Hippocampal formation (tissue), 2 donors: ENCODE results near the gene ZSWIM4.
A peak's percentile ranks its signal among the peaks of the same experiment; 100 is the strongest.

Experiments used
- DNase-seq, 2 donors: peaks; one replicate each; lab custom pipeline; 2025; lab: John Stamatoyannopoulos, UW

ZSWIM4 gene

GRCh38 chr19:13812544-13812943, 17.3 kb downstream of the ZSWIM4 start:
- DNase-seq: no peak

- no peak for DNase-seq
Observed at GRCh38 chr19:13813147-13813546, 17.9 kb downstream of the ZSWIM4 start.

- DNase-seq: no peak
Observed at GRCh38 chr19:13814550-13814949, 19.3 kb downstream of the ZSWIM4 start.

DNA sequence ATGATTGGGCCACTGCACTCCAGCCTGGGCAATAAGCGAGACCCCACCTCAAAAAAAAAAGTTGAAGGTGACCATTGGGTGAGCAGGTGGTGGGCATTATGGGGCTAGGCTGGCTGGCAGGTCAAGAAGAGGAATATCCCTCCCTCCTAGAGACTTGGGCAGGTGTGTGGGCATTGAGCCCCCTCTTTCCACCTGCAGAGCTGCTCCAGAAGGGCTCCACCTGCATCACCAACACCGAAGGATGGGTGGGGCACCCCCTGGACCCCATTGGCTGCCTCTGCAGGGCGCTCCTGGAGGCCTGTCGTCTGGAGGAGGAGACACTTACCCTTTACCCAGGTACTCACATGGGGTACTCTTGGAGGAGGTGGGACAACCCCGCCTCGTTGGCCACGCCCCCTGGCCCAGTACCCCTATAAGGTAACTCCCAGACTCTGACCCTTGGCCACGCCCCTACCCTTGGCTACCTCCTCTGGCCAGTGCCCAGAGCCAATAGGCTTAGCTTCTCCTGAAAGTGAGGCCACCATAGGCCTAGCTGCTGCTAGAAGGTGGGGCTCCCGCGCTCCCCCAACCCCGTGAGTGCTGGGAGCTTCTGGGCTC, 21.9 kb downstream of the ZSWIM4 start:
- no peak for DNase-seq

DNA sequence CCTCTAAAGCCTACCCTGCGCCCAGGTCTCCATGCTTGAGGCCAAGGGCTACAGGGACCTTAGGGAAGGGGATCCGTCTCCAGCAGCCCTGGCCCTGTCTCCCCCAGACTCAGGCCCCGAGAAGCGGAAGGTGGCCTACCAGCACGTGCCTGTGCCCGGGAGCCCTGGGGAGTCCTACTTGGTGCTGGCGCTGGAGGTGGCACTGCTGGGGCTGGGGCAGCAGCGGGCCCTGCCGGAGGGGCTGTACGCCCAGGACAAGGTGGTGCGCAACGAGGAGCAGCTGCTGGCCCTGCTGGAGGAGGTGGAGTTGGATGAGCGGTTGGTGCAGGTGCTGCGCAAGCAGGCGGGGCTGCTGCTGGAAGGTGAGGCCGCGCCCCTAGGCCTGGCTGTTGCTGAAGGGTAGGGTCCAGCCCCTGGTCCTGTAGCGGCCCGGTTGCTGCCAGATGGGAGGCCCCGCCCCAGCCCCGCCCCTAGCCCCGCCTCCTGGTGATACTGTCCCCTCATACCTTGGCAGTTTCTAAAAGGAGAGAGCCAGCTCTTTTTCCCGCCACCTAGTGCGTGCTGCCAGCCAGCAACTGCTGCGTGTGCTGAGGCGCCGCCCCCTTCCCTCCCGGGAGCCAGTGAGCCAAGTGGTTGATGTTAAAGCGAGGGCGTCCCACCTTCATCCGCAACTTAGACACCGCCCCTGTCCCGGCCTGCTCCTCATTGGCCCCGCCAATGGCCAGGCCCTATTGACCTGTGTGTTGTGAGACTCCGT, 22.6 kb downstream of the ZSWIM4 start:
- no peak for DNase-seq

DNA sequence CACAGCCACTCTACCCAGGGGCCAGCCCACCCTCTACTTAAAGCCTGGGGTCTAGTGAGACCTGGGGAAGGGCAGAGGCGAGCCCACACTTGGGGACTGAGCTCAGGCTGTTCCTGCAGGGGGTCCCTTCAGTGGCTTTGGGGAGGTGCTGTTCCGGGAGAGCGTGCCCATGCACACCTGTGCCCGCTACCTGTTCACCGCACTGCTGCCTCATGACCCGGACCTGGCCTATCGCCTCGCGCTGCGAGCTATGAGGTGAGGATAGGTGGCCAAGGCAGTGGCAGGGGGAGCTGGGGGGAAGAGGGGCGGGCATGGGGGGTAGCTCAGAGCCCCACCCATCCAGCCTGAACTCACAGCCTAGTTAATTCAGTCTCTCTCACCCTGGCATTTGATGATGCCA, 24.0 kb downstream of the ZSWIM4 start:
- no peak for DNase-seq

DNA sequence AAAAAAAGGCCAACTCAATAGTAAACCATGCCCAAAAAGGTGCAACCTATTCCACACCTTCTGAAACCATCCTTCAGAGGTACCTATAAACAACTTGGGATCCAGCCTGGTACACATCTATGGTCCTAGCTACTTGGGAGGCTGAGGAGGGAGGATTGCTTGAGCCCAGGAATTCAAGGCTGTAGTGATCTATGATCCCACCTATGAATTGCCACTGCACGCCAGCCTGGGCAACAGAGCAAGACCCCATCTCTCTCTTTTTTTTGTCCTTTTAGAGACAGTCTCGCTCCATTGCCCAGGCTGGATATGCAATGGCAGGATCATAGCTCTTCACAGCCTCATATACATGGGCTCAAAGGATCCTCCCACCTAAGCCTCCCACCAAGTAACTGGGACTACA, 26.0 kb downstream of the ZSWIM4 start:
- no peak for DNase-seq

DNA sequence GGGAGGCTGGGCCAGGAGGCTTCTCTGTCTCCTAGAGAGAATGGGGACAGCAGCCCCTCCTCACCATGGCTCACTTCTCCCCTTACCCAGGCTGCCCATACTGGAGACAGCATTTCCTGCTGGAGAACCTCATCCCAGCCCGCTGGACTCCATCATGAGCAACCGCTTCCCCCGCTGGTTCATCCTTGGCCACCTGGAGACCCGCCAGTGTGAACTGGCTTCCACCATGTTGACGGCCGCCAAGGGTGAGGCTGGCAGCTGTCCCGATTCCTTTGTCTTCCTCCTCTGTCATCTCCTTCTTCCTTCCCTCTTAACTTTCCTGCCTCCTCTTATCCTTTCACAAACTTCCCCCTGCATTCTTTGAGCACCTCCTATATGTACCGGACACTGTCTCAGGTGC, 28.0 kb downstream of the ZSWIM4 start:
- no peak for DNase-seq

DNA sequence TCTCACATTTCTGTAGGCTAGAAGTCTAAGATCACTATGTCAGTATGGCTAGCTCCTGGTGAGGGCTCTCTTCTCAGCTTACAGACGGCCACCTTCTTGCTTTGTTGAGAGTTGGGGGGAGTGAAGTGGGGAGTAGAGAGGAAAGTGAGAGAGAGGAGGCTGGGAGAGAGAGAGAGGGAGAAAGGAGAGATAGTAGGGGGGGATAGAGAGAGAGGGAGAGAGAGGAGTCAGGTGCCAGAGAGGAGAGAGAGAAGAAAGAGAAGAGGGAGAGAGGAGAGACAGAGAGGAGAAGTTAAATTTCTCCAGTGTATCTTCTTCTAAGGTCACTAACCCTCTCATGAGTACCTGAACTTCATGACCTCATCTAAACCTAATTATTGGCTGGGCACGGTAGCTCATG, 28.7 kb downstream of the ZSWIM4 start:
- DNase-seq: no peak

DNA sequence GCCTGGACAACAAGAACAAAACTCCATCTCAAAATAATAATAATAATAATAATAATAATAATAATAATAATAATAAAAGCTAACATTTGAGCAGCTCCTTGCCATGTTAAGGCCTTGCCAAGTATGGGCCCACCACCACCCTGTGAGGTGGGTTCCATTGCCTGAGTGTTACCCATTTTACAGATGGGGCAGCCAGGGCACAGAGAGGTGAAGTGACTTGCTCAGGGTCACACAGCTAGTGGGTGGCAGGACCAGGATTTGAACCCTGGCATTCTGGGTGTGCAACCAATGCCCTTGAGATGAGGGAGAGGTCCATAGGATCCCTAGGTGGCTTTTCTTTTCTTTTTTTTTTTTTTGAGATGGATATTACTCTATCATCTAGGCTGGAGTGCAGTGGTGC, 29.5 kb downstream of the ZSWIM4 start:
- no peak for DNase-seq

GRCh38 chr19:13825489-13826441, 30.5 kb downstream of the ZSWIM4 start:
- DNase-seq: no peak

DNA sequence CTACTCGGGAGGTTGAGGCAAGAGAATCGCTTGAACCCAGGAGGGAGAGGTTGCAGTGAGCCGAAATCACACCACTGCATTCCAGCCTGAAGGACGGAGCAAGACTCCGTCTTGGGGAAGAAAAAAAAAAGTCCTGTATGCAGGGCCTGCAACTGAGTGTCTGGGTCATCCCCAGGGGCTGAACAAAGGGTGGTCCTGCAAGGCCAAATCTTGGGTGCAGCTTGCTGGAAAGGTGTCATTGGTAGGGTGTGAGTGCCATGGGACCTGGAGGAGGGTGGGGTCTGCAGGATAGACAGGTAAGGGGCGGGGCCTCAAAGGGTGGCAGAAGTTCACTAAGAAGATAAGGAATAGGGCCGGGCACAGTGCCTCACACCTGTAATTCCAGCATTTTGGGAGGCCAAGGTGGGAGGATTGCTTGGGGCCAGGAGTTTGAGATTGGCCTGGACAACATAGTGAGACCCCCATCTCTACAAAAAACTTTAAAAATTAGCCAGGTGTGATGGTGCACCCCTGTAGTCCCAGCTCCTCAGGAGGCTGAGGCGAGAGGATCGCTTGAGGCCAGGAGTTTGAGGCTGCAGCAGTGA, 31.5 kb downstream of the ZSWIM4 start:
- DNase-seq: no peak

GRCh38 chr19:13827656-13828055, 32.4 kb downstream of the ZSWIM4 start:
- no peak for DNase-seq

DNA sequence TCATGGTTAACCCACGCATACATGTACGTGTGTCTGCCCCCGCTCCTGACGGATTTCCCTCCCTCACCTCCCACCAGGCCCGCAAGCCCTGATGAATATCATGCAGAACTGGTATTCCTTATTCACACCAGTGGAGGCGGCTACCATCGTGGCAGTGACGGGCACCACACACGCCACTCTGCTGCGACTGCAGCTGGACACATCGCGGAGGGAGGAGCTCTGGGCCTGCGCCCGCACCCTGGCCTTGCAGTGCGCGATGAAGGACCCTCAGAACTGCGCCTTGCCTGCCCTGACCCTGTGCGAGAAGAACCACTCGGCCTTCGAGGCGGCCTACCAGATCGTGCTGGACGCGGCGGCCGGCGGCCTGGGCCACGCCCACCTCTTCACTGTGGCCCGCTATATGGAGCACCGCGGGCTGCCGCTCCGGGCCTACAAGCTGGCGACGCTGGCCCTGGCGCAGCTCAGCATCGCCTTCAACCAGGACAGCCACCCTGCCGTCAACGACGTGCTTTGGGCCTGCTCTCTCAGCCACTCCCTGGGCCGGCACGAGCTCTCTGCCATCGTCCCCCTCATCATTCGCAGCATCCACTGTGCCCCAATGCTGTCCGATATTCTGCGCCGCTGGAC, 35.0 kb downstream of the ZSWIM4 start:
- DNase-seq: no peak

DNA sequence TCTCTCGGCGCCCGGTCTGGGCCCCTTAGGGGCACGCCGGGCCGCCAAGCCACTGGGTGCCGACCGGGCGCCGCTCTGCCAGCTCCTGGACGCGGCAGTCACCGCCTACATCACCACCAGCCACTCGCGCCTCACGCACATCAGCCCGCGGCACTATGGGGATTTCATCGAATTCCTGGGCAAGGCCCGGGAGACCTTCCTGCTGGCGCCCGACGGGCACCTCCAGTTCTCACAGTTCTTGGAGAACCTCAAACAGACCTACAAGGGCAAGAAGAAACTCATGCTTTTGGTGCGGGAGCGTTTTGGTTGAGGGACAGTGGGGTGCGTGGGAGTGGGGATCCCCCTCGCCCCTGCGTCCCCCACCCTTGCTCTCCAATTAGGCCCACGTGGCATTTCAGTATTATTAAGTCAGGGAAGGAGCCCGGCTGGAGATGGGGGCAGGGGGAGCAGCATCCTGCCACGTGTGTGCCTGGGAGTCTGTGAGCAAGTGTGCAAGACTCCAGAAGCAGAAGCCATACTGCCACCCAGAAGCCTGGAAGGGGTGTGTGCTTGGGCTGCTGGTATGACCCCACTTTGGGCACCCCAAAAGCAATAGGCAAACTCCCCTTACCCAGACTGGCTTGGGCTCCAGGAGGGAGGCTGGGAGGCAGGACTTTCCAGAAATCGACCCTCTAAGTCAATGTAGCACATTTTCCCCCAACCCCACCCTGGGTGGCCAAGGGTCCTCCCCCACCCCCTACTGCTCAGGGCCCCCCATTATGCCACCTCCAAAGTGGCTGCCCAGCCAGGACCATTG, 35.7 kb downstream of the ZSWIM4 start:
- no peak for DNase-seq

DNA sequence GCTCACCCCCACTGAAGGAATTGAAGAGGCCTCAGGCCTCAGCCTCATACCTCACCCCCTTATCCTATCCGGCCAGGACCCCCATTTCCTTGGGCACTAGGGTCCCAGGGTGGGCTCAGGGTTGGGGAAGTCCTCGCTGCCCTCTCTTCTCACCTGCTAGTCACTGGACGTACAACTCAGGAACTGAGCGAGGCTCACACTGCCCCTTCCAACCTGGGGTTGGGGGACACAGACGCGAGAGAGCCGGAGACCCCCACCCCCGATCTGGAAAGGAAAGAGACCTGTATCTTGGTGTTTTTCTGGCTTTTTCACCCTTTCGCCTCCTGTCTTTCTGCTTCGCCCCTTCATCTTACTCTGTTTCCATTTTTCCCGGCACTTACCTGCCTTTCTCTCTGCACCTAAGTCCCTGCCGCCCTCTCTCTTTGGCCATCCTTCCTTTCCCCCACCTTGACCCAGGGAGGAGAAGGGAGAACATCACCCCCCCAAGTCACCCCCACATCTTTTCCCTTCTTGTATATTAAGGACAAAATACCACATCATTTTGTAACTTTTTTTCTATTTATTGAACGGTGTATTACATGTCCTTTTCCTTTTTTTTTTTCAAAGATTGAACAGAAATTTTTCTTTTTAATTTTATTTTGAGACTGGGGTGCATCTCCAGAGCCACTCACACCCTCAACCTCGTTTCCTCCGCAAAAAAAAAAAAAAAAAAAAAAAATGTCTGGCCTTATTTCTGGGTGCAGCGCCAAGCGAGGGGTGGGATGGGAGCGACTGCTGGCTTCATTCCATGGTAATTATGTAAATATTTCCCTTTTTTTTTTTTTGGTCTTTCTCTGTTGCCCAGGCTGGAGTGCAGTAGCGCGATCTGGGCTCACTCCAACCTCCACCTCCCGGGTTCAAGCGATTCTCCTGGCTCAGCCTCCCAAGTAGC, 36.6 kb downstream of the ZSWIM4 start:
- DNase-seq: no peak

DNA sequence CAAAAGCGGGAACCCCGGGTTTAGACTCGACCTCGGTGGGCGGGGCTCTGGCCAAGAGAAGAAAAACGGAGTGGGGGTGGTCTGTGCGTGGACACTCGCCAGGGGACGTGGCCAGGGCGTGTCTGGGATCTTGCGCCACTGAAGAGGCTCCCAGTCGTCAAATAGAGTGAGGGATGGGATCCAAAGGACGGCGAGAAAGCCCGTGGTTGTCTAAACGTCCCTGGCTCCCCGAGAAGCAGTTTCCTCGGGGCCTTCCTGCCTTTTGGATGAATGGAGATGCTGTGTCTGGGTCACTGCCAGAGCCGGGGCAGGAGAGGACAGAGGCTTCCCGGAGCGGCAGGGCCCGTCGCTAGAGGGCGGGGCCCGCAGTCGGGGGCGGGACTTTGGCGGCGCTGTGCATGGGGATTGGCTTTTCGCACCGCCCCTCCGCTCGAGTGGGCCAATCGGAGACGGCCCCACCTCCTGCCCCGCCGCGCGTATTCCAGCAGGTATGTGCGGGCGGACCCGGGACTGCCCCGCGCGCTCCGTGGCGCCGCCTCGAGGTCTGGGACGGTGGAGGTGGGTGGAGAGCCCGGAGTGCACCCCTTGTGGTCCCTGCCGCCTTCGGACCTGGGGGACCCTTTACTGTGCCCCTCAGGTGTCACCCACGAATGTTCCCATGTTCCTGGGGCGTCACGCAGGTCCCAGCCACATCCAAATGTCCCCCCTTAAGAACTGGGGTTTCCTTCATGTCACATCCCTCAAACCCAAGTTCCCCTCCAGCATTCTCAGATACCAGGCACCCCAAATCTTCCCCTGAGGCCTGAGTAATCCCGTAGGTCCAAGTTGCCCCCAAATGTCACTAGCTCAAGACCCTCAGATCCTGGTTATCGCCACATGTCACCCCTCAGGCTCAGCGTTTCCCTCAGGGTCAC, 38.3 kb downstream of the ZSWIM4 start:
- peak; percentile 75 to 80 for DNase-seq

- no peak for DNase-seq
Observed at GRCh38 chr19:13834244-13835069, 39.2 kb downstream of the ZSWIM4 start.
